Endothelial cell of umbilical vein (primary cell): ENCODE results near the gene ELMO1. TPM values are rescaled to one million over a fixed set of nuclear protein-coding genes. Genes with fewer than 3 reads are reported as not detected.

ENCODE experiments used
- BruUV-seq: library from RNA; stranded (reverse); fragments of 400-500 nt; replicated peaks from 2 replicates; lab custom pipeline; 2021; lab: Mats Ljungman, UMichigan
- CTCF ChIA-PET: fragments of 300-600, 350-600 bp; sonication (Branson Sonifier 250); formaldehyde crosslinking; loops from one replicate; lab custom pipeline; 2021; ENCODE audit warnings: antibody characterized with exemption, inconsistent platforms; lab: Charles Lee
- POLR2A ChIA-PET: fragments of 300-600, 350-600 bp; sonication (Branson Sonifier 250); formaldehyde crosslinking; loops from one replicate; lab custom pipeline; 2021; ENCODE audit warnings: antibody characterized with exemption, inconsistent platforms; lab: Charles Lee
- DNase-seq: peaks from one replicate; pipeline ENCODE4 v3.0.0-alpha.2; 2011; ENCODE audit warnings: low read depth, low spot score
- FAIRE-seq: peaks from 2 replicates; lab custom pipeline; 2011; peaks lifted over from hg19 to GRCh38; lab: Jason Lieb, UNC
- H2AFZ ChIP-seq: 2 replicates; pipeline ENCODE4 v1.6.0; 2012; ENCODE audit warnings: low read depth, low read length, control low read depth, inconsistent platforms
- H3K27ac ChIP-seq: 2 replicates; pipeline ENCODE4 v1.5.1; 2011; ENCODE audit warnings: low read depth, mild to moderate bottlenecking, control low read depth, low read length, moderate library complexity; ENCODE audit not compliant: insufficient read depth
- H3K27me3 ChIP-seq, 2 experiments: 2 replicates each; pipeline versions ENCODE4 v1.6.0 to v1.6.1; 2011; ENCODE audit warnings: low read length in 2 of 2, mixed read lengths in 1 of 2; ENCODE audit not compliant: control insufficient read depth in 2 of 2, insufficient read depth in 2 of 2
- H3K36me3 ChIP-seq, 2 experiments: 2 replicates in 1 of 2; 3 replicates in 1 of 2; pipeline ENCODE4 v1.5.1; 2011; ENCODE audit warnings: low read length in 2 of 2, mild to moderate bottlenecking in 1 of 2, moderate library complexity in 1 of 2; ENCODE audit not compliant: control insufficient read depth in 2 of 2, insufficient read depth in 2 of 2; ENCODE audit errors: extremely low read depth in 1 of 2
- H3K4me1 ChIP-seq: 3 replicates; pipeline ENCODE4 v1.5.1; 2011; ENCODE audit warnings: mild to moderate bottlenecking, low read length; ENCODE audit not compliant: control insufficient read depth, insufficient read depth; ENCODE audit errors: extremely low read depth
- H3K4me2 ChIP-seq: 2 replicates; pipeline ENCODE4 v1.6.1; 2011; ENCODE audit warnings: low read length, control low read depth, mixed read lengths; ENCODE audit not compliant: insufficient read depth
- H3K4me3 ChIP-seq, 3 experiments: fragments of 200-600 bp in 1 of 3; sonication (generic), shearing (Covaris generic) in 1 of 3; replicated peaks in 1 of 3; 2 replicates each; pipeline ENCODE4 v1.5.1; 2011 to 2016; ENCODE audit warnings: control low read depth in 3 of 3, low read length in 3 of 3, mild to moderate bottlenecking in 2 of 3, inconsistent platforms in 1 of 3, low read depth in 1 of 3, moderate library complexity in 1 of 3; ENCODE audit not compliant: insufficient read depth in 1 of 3
- H3K79me2 ChIP-seq: 2 replicates; pipeline ENCODE4 v1.6.0; 2012; ENCODE audit warnings: low read length, inconsistent platforms; ENCODE audit not compliant: control insufficient read depth, insufficient read depth
- H3K9ac ChIP-seq: replicated peaks from 2 replicates; pipeline ENCODE3; 2011; ENCODE audit warnings: low read length, control low read depth; ENCODE audit not compliant: insufficient read depth; ENCODE audit errors: extremely low read depth
- H3K9me1 ChIP-seq: replicated peaks from 3 replicates; pipeline ENCODE4 v1.6.0; 2011; ENCODE audit warnings: mild to moderate bottlenecking, low read length; ENCODE audit not compliant: control insufficient read depth, insufficient read depth; ENCODE audit errors: extremely low read depth
- H3K9me3 ChIP-seq: replicated peaks from 2 replicates; pipeline ENCODE4 v1.5.1; 2012; ENCODE audit warnings: low read length, inconsistent platforms; ENCODE audit not compliant: control insufficient read depth, insufficient read depth
- H4K20me1 ChIP-seq: replicated peaks from 2 replicates; pipeline ENCODE3; 2011; ENCODE audit warnings: mild to moderate bottlenecking, low read length; ENCODE audit not compliant: control insufficient read depth, insufficient read depth; ENCODE audit errors: extremely low read depth
- EZH2 ChIP-seq: IDR thresholded peaks from 2 replicates; pipeline ENCODE4 v1.6.1; 2012; ENCODE audit warnings: borderline replicate concordance, low read depth, mild to moderate bottlenecking, moderate library complexity, low read length, inconsistent platforms; ENCODE audit not compliant: severe bottlenecking
- FOS ChIP-seq: IDR thresholded peaks from 2 replicates; pipeline ENCODE4 v1.6.1; 2011; ENCODE audit warnings: mild to moderate bottlenecking, low read length, moderate library complexity, borderline replicate concordance; ENCODE audit not compliant: insufficient read depth
- GATA2 ChIP-seq: IDR thresholded peaks from 2 replicates; pipeline ENCODE4 v1.7.0; 2011; ENCODE audit warnings: low read depth, mild to moderate bottlenecking, moderate library complexity, mixed read lengths, low read length; ENCODE audit not compliant: insufficient read length, insufficient read depth
- JUN ChIP-seq: IDR thresholded peaks from 2 replicates; pipeline ENCODE4 v1.6.1; 2011; ENCODE audit warnings: borderline replicate concordance, low read depth; ENCODE audit not compliant: insufficient read length, insufficient read depth
- MYC ChIP-seq: IDR thresholded peaks from one replicate; pipeline ENCODE4 v1.6.1; 2011; ENCODE audit warnings: mild to moderate bottlenecking, low read depth, low read length
- POLR2A ChIP-seq: IDR thresholded peaks from 2 replicates; pipeline ENCODE4 v1.6.1; 2012; ENCODE audit warnings: low read depth, mild to moderate bottlenecking, control low read depth, low read length
- POLR2AphosphoS5 ChIP-seq: IDR thresholded peaks from 2 replicates; pipeline ENCODE4 v1.6.1; 2012; ENCODE audit warnings: low read depth, mild to moderate bottlenecking, control low read depth, low read length, moderate library complexity; ENCODE audit not compliant: insufficient read depth
- dilution Hi-C: fragments of 300-500 bp; cut with MboI; formaldehyde crosslinking; loops from one replicate; pipeline ENCODE4 v1.15.0; 2019; ENCODE audit warnings: low sequenced_read_pairs; ENCODE audit not compliant: extremely low pct_ligation_motif_present
- intact Hi-C: fragments of 100-400 bp; cut with micrococcal nuclease; formaldehyde crosslinking; loops from one replicate; pipeline ENCODE4 v1.10.0; 2022
- polyA plus RNA-seq, 4 experiments: library from polyadenylated mRNA; depleted of rRNA in 3 of 4; stranded (reverse) in 3 of 4; unstranded in 1 of 4; fragments of >200 nt; gene quantifications; 2 replicates each; pipeline versions ENCODE4 v1.2.1 to v1.2.3, GENCODE V29; 2011 to 2012; ENCODE audit warnings: missing spikeins in 1 of 4
- total RNA-seq: library from RNA; stranded (reverse); gene quantifications from 2 replicates; pipeline ENCODE4 v1.2.3, GENCODE V29; 2021
- TF ChIP-seq, protein P1 (sequence below), 2 donors: IDR thresholded peaks; 1 replicate in 1 of 2; 2 replicates in 1 of 2; pipeline ENCODE4 v1.5.1; 2011; ENCODE audit warnings: low read length in 2 of 2, mild to moderate bottlenecking in 2 of 2, moderate library complexity in 2 of 2, control low read depth in 1 of 2, inconsistent platforms in 1 of 2, low read depth in 1 of 2; ENCODE audit not compliant: insufficient read depth in 1 of 2; ENCODE audit errors: extremely low read depth in 1 of 2
- TF ChIP-seq, protein P2 (sequence below): IDR thresholded peaks from 2 replicates; pipeline ENCODE4 v1.6.1; 2011; ENCODE audit not compliant: insufficient read depth, insufficient read length

The ELMO1 gene
- total and polyA plus RNA-seq, 2 donors (not counting 3 experiments of a cell fraction or from before 2014, with no cell fraction given) = 17.0 to 30.6 TPM

DNA sequence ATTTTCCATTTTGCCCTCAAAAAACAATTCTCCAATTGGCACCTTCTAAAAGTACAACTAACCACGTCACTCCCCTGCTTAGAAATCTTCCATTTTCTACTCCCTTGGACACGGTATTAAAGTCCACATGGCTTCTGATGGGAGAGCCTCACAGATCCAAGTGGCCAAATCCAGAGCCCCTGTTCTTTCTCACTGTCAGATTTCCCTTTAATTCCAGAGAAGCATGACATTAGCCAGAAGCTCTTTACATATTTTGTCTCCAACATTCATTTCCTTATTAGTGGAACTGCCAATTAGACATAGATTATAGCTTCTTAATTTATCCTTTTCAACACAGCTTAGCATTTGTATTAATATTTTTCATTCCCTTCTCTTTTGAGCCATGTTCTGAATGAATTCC lies 118.7 kb downstream of the ELMO1 start:
- Histone ChIP-seq H3K4me1 (peaks cover 16% of the 10 kb centered on the region), H3K9me3 (no peaks in the 10 kb centered on the region), H3K4me2 (no peak overlapping the region), H3K9me1 (no peaks in the 10 kb centered on the region), H3K4me3 (no peak overlapping the region), H3K36me3 (no peaks in the 10 kb centered on the region), H2AFZ (no peak overlapping the region), H4K20me1 (no peaks in the 10 kb centered on the region), H3K27ac (no peak overlapping the region), H3K9ac (no peak overlapping the region), H3K79me2 (no peaks in the 10 kb centered on the region), H3K27me3 (no peaks in the 10 kb centered on the region)
- CTCF ChIA-PET = no interaction called here
- FAIRE-seq (no peak), DNase-seq (no peak)
- POLR2A ChIA-PET = no interaction called here
- no TSS peak for BruUV-seq
- intact Hi-C loops = no loop called here
- TF ChIP-seq, protein P1, sequence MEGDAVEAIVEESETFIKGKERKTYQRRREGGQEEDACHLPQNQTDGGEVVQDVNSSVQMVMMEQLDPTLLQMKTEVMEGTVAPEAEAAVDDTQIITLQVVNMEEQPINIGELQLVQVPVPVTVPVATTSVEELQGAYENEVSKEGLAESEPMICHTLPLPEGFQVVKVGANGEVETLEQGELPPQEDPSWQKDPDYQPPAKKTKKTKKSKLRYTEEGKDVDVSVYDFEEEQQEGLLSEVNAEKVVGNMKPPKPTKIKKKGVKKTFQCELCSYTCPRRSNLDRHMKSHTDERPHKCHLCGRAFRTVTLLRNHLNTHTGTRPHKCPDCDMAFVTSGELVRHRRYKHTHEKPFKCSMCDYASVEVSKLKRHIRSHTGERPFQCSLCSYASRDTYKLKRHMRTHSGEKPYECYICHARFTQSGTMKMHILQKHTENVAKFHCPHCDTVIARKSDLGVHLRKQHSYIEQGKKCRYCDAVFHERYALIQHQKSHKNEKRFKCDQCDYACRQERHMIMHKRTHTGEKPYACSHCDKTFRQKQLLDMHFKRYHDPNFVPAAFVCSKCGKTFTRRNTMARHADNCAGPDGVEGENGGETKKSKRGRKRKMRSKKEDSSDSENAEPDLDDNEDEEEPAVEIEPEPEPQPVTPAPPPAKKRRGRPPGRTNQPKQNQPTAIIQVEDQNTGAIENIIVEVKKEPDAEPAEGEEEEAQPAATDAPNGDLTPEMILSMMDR (IDR thresholded peaks at IDR 0.05; ENCODE audit: extremely low read depth in 1 of 2, insufficient read depth in 1 of 2, low read depth in 1 of 2, low read length in 2 of 2) = no peak
- TF ChIP-seq POLR2AphosphoS5 (no peak), FOS (no peak), POLR2A (no peak), GATA2 (no peak), EZH2 (no peak), JUN (no peak), MYC (no peak)
- TF ChIP-seq, protein P2, sequence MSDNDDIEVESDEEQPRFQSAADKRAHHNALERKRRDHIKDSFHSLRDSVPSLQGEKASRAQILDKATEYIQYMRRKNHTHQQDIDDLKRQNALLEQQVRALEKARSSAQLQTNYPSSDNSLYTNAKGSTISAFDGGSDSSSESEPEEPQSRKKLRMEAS = no peak
- dilution Hi-C loops = no loop called here
